HEK293 (cell line): ENCODE results near the gene PREX1.

Source experiments
- CTCF ChIA-PET: fragments of 350-600 bp; formaldehyde crosslinking; extraction: SDS; loops from one replicate; lab custom pipeline; 2021; ENCODE audit warnings: antibody characterized with exemption; lab: Yijun Ruan, JAX
- POLR2A ChIA-PET: fragments of 300-600 bp; formaldehyde crosslinking; extraction: SDS; loops from one replicate; lab custom pipeline; 2020; ENCODE audit warnings: antibody characterized with exemption, inconsistent platforms; lab: Yijun Ruan, JAX
- H3K27ac ChIP-seq: fragments of 200-500 bp; sonication (Bioruptor generic); 2 replicates; pipeline ENCODE4 v1.5.1; 2014; ENCODE audit warnings: low read depth, low read length, control low read depth, inconsistent platforms; ENCODE audit errors: extremely low read depth
- H3K36me3 ChIP-seq, 2 experiments: fragments of 200-500 bp in 1 of 2; sonication (Bioruptor generic) in 1 of 2; 1 replicate in 1 of 2; 2 replicates in 1 of 2; pipeline ENCODE4 v1.5.1; 2014 to 2017; ENCODE audit warnings: inconsistent platforms in 2 of 2, low read length in 2 of 2; ENCODE audit not compliant: control insufficient read depth in 2 of 2, insufficient read depth in 1 of 2
- H3K4me1 ChIP-seq: fragments of 200-500 bp; sonication (Bioruptor generic); 2 replicates; pipeline ENCODE4 v1.5.1; 2014; ENCODE audit warnings: mild to moderate bottlenecking, low read length, inconsistent platforms; ENCODE audit not compliant: control insufficient read depth, insufficient read depth
- H3K4me3 ChIP-seq: 2 replicates; pipeline ENCODE4 v1.5.1; 2011; ENCODE audit warnings: low read depth, mild to moderate bottlenecking, control low read depth, low read length, moderate library complexity
- H3K9me3 ChIP-seq: fragments of 200-500 bp; sonication (Bioruptor generic); 2 replicates; pipeline ENCODE4 v1.5.1; 2014; ENCODE audit warnings: low read depth, low read length, inconsistent platforms; ENCODE audit not compliant: control insufficient read depth, insufficient read depth
- GLIS1 ChIP-seq: fragments of 450-650 bp; formaldehyde crosslinking; IDR thresholded peaks from 2 replicates; pipeline ENCODE4 v1.5.1; 2016; ENCODE audit warnings: missing biosample characterization, missing genetic modification characterization
- RBAK ChIP-seq: fragments of 450-650 bp; formaldehyde crosslinking; IDR thresholded peaks from 2 replicates; pipeline ENCODE4 v1.5.1; 2016; ENCODE audit warnings: missing biosample characterization, missing genetic modification characterization
- SCRT1 ChIP-seq: fragments of 450-650 bp; formaldehyde crosslinking; IDR thresholded peaks from 2 replicates; pipeline ENCODE4 v1.5.1; 2016; ENCODE audit warnings: missing biosample characterization, missing genetic modification characterization, borderline replicate concordance
- SP2 ChIP-seq: fragments of 450-650 bp; formaldehyde crosslinking; IDR thresholded peaks from 2 replicates; pipeline ENCODE4 v1.5.1; 2016; ENCODE audit warnings: missing biosample characterization, missing genetic modification characterization
- ZFHX2 ChIP-seq: fragments of 450-650 bp; formaldehyde crosslinking; conservative IDR thresholded peaks from 2 replicates; pipeline ENCODE4 v1.5.1; 2016; ENCODE audit warnings: missing biosample characterization, missing genetic modification characterization
- ZNF548 ChIP-seq: fragments of 450-650 bp; formaldehyde crosslinking; IDR thresholded peaks from 2 replicates; pipeline ENCODE4 v1.5.1; 2016; ENCODE audit warnings: missing biosample characterization, missing genetic modification characterization
- ZNF549 ChIP-seq: fragments of 450-650 bp; IDR thresholded peaks from 2 replicates; pipeline ENCODE4 v1.5.1; 2018; ENCODE audit warnings: missing biosample characterization, missing genetic modification characterization, mild to moderate bottlenecking, inconsistent platforms, moderate library complexity
- TF ChIP-seq, protein P1 (sequence below): fragments of 450-650 bp; formaldehyde crosslinking; IDR thresholded peaks from 2 replicates; pipeline ENCODE4 v1.5.1; 2016; ENCODE audit warnings: missing biosample characterization, missing genetic modification characterization
- TF ChIP-seq, protein P2 (sequence below): IDR thresholded peaks from 2 replicates; pipeline ENCODE4 v1.6.1; 2011; ENCODE audit warnings: mild to moderate bottlenecking, low read depth, low read length, borderline replicate concordance
- TF ChIP-seq, protein P3 (sequence below): fragments of 450-650 bp; formaldehyde crosslinking; IDR thresholded peaks from 2 replicates; pipeline ENCODE4 v1.5.1; 2016; ENCODE audit warnings: missing biosample characterization, missing genetic modification characterization
- TF ChIP-seq, protein P4 (sequence below): fragments of 450-650 bp; formaldehyde crosslinking; IDR thresholded peaks from 2 replicates; pipeline ENCODE4 v1.5.1; 2016; ENCODE audit warnings: missing biosample characterization, missing genetic modification characterization
- TF ChIP-seq, protein P5 (sequence below): fragments of 450-650 bp; formaldehyde crosslinking; IDR thresholded peaks from 2 replicates; pipeline ENCODE4 v1.5.1; 2016; ENCODE audit warnings: missing biosample characterization, missing genetic modification characterization
- TF ChIP-seq, protein P6 (sequence below): fragments of 450-650 bp; formaldehyde crosslinking; IDR thresholded peaks from 2 replicates; pipeline ENCODE4 v1.5.1; 2016; ENCODE audit warnings: missing biosample characterization, missing genetic modification characterization, borderline replicate concordance

Gene PREX1

DNA sequence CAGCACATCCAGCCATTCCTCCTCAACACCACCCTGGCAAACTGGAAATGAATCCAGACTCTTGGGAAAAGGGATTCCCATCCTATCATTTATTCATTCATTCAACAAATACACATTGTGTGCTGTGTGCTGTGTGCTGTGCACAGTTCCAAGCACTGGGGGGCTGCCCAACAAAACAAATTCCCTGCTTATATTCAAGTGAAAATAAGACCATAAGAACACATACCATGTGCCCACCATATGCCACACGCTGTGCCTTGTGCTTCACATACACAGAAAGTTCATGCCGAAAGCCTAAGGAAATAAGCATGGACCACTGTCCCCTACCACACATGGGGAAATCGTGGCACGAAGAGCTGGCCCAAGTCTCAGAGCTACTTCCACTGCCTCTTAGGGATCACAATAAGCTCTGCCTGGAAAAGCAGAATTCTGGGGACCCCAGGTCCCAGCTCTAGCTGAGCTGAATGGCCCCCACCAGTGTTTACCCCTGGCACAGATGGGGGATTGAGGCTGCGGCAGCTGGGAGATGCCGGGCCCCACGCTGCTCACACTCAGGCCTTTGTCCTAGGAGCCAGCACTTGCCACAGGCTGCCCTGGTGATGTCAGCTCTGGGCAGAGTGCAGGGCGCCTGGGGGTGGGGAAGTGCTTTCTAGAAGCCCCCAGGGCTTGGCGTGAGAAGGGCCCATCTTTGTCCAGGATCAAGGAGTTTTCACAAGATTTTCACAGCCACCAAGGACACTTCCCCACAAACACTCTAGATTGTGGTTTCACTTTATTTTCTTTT lies 99.6 kb downstream of the PREX1 start (continued):
- TF ChIP-seq, protein P1, sequence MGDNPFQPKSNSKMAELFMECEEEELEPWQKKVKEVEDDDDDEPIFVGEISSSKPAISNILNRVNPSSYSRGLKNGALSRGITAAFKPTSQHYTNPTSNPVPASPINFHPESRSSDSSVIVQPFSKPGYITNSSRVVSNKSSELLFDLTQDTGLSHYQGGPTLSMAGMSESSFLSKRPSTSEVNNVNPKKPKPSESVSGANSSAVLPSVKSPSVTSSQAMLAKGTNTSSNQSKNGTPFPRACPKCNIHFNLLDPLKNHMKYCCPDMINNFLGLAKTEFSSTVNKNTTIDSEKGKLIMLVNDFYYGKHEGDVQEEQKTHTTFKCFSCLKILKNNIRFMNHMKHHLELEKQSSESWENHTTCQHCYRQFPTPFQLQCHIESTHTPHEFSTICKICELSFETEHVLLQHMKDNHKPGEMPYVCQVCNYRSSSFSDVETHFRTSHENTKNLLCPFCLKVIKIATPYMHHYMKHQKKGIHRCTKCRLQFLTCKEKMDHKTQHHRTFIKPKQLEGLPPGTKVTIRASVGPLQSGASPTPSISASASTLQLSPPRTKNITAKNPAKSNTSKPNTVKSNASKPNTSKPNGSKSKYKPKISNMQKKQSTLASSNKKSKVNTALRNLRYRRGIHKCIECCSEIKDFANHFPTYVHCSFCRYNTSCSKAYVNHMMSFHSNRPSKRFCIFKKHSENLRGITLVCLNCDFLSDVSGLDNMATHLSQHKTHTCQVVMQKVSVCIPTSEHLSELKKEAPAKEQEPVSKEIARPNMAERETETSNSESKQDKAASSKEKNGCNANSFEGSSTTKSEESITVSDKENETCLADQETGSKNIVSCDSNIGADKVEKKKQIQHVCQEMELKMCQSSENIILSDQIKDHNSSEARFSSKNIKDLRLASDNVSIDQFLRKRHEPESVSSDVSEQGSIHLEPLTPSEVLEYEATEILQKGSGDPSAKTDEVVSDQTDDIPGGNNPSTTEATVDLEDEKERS (tag by site-specific recombination), result no peak
- TF ChIP-seq, protein P2, sequence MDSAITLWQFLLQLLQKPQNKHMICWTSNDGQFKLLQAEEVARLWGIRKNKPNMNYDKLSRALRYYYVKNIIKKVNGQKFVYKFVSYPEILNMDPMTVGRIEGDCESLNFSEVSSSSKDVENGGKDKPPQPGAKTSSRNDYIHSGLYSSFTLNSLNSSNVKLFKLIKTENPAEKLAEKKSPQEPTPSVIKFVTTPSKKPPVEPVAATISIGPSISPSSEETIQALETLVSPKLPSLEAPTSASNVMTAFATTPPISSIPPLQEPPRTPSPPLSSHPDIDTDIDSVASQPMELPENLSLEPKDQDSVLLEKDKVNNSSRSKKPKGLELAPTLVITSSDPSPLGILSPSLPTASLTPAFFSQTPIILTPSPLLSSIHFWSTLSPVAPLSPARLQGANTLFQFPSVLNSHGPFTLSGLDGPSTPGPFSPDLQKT, result no peak
- TF ChIP-seq, protein P3, sequence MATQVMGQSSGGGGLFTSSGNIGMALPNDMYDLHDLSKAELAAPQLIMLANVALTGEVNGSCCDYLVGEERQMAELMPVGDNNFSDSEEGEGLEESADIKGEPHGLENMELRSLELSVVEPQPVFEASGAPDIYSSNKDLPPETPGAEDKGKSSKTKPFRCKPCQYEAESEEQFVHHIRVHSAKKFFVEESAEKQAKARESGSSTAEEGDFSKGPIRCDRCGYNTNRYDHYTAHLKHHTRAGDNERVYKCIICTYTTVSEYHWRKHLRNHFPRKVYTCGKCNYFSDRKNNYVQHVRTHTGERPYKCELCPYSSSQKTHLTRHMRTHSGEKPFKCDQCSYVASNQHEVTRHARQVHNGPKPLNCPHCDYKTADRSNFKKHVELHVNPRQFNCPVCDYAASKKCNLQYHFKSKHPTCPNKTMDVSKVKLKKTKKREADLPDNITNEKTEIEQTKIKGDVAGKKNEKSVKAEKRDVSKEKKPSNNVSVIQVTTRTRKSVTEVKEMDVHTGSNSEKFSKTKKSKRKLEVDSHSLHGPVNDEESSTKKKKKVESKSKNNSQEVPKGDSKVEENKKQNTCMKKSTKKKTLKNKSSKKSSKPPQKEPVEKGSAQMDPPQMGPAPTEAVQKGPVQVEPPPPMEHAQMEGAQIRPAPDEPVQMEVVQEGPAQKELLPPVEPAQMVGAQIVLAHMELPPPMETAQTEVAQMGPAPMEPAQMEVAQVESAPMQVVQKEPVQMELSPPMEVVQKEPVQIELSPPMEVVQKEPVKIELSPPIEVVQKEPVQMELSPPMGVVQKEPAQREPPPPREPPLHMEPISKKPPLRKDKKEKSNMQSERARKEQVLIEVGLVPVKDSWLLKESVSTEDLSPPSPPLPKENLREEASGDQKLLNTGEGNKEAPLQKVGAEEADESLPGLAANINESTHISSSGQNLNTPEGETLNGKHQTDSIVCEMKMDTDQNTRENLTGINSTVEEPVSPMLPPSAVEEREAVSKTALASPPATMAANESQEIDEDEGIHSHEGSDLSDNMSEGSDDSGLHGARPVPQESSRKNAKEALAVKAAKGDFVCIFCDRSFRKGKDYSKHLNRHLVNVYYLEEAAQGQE (tag by site-specific recombination), result no peak
- TF ChIP-seq, protein P4, sequence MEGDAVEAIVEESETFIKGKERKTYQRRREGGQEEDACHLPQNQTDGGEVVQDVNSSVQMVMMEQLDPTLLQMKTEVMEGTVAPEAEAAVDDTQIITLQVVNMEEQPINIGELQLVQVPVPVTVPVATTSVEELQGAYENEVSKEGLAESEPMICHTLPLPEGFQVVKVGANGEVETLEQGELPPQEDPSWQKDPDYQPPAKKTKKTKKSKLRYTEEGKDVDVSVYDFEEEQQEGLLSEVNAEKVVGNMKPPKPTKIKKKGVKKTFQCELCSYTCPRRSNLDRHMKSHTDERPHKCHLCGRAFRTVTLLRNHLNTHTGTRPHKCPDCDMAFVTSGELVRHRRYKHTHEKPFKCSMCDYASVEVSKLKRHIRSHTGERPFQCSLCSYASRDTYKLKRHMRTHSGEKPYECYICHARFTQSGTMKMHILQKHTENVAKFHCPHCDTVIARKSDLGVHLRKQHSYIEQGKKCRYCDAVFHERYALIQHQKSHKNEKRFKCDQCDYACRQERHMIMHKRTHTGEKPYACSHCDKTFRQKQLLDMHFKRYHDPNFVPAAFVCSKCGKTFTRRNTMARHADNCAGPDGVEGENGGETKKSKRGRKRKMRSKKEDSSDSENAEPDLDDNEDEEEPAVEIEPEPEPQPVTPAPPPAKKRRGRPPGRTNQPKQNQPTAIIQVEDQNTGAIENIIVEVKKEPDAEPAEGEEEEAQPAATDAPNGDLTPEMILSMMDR (tag by site-specific recombination), result no peak
- TF ChIP-seq ZNF549 (tag by site-specific recombination), result no peak

DNA sequence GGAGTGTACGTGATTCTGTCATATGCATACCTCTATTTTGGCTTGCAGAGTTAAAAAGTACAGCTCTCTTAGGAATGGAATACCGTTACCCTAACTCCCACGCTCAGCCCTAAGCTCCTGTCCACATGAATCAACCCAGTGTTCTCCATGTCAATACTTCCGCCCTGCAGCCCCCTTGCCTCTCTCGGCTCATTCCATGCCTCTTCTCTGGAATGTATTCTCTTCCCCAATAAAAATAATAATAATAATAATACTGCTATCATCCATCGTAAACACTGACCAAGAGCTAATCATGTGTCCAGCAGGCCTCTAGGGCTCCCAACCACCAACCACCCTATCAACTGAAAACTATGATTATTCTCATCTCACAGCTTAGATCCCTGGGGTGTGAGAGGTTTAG lies 100.6 kb downstream of the PREX1 start:
- Histone ChIP-seq H3K9me3 (no peaks in the 10 kb centered on the region), H3K27ac (no peak overlapping the region), H3K36me3 (peaks cover 0 to 8% of the 10 kb centered on the region in 2 experiments; a peak in 1 of 3 replicates), H3K4me1 (no peaks in the 10 kb centered on the region), H3K4me3 (no peak overlapping the region)
- TF ChIP-seq ZFHX2 (tag by site-specific recombination) (no peak), SCRT1 (no peak), ZNF548 (tag by site-specific recombination) (no peak)
- POLR2A ChIA-PET, result no interaction called here
- CTCF ChIA-PET, result interaction anchor here (0.8 kb wide), 1 partner anchor 178 kb away, joined by 3 read pairs; no protein-coding TSS in a partner anchor

DNA sequence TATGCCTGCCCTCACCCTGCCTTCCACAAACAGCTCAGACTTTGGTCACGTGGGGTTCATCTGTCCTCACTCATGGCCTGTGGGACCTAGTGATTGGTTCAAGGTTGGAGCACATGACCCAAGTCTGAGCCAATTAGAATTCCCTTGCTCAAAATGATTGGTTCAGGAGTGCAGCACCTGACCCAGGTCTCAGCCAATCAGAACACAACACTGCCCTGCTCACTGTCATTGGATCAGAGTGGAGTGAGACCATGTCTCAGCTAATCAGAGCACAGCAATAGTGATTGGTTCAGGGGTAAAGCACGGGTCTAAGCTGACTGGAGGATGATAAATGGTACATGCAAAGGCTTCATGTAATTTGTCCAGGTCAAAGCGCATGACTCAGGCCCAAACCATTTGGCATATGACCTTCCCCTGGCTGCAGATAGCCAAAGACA lies 102.2 kb downstream of the PREX1 start:
- no peaks in the 10 kb centered on the region for H3K9me3 ChIP-seq
- ChIA-PET POLR2A (no interaction called here), CTCF (no interaction called here)
- peaks cover 0 to 8% of the 10 kb centered on the region in 2 experiments; a peak in 1 of 3 replicates for H3K36me3 ChIP-seq
- no peak overlapping the region for H3K4me3 ChIP-seq
- no peaks in the 10 kb centered on the region for H3K4me1 ChIP-seq
- no peak overlapping the region for H3K27ac ChIP-seq
- TF ChIP-seq, protein P5, sequence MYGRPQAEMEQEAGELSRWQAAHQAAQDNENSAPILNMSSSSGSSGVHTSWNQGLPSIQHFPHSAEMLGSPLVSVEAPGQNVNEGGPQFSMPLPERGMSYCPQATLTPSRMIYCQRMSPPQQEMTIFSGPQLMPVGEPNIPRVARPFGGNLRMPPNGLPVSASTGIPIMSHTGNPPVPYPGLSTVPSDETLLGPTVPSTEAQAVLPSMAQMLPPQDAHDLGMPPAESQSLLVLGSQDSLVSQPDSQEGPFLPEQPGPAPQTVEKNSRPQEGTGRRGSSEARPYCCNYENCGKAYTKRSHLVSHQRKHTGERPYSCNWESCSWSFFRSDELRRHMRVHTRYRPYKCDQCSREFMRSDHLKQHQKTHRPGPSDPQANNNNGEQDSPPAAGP (tag by site-specific recombination), result no peak
- TF ChIP-seq SP2 (tag by site-specific recombination) (peak; percentile 58), GLIS1 (tag by site-specific recombination) (no peak), RBAK (tag by site-specific recombination) (no peak)
- TF ChIP-seq, protein P6, sequence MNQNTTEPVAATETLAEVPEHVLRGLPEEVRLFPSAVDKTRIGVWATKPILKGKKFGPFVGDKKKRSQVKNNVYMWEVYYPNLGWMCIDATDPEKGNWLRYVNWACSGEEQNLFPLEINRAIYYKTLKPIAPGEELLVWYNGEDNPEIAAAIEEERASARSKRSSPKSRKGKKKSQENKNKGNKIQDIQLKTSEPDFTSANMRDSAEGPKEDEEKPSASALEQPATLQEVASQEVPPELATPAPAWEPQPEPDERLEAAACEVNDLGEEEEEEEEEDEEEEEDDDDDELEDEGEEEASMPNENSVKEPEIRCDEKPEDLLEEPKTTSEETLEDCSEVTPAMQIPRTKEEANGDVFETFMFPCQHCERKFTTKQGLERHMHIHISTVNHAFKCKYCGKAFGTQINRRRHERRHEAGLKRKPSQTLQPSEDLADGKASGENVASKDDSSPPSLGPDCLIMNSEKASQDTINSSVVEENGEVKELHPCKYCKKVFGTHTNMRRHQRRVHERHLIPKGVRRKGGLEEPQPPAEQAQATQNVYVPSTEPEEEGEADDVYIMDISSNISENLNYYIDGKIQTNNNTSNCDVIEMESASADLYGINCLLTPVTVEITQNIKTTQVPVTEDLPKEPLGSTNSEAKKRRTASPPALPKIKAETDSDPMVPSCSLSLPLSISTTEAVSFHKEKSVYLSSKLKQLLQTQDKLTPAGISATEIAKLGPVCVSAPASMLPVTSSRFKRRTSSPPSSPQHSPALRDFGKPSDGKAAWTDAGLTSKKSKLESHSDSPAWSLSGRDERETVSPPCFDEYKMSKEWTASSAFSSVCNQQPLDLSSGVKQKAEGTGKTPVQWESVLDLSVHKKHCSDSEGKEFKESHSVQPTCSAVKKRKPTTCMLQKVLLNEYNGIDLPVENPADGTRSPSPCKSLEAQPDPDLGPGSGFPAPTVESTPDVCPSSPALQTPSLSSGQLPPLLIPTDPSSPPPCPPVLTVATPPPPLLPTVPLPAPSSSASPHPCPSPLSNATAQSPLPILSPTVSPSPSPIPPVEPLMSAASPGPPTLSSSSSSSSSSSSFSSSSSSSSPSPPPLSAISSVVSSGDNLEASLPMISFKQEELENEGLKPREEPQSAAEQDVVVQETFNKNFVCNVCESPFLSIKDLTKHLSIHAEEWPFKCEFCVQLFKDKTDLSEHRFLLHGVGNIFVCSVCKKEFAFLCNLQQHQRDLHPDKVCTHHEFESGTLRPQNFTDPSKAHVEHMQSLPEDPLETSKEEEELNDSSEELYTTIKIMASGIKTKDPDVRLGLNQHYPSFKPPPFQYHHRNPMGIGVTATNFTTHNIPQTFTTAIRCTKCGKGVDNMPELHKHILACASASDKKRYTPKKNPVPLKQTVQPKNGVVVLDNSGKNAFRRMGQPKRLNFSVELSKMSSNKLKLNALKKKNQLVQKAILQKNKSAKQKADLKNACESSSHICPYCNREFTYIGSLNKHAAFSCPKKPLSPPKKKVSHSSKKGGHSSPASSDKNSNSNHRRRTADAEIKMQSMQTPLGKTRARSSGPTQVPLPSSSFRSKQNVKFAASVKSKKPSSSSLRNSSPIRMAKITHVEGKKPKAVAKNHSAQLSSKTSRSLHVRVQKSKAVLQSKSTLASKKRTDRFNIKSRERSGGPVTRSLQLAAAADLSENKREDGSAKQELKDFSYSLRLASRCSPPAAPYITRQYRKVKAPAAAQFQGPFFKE (tag by site-specific recombination), result no peak
